NCI-H1436 (cell line): ENCODE data around the gene ALOX5.
"Not testable (repeated sequence)": the region's sequence is repeated elsewhere in the genome, so short reads cannot be mapped to it uniquely, and the experiment has no call there.

Experiments used
- DNase-seq: peaks from one replicate; lab custom pipeline; 2025; lab: John Stamatoyannopoulos, UW

The ALOX5 gene

GRCh38 chr10:45374350-45375052, 485 bp downstream of the ALOX5 start:
- DNase-seq: no peak

- DNase-seq: no peak
Observed at GRCh38 chr10:45375101-45375500, 1.1 kb downstream of the ALOX5 start.

GRCh38 chr10:45375716-45376231, 1.8 kb downstream of the ALOX5 start:
- no peak for DNase-seq

- no peak for DNase-seq
Observed at GRCh38 chr10:45376371-45376801, 2.4 kb downstream of the ALOX5 start.

- DNase-seq: no peak
Observed at GRCh38 chr10:45377321-45377720, 3.3 kb downstream of the ALOX5 start.

- DNase-seq: no peak
Observed at GRCh38 chr10:45377858-45378257, 3.8 kb downstream of the ALOX5 start.

GRCh38 chr10:45378914-45379726, 5.1 kb downstream of the ALOX5 start:
- DNase-seq: no peak

GRCh38 chr10:45379891-45380540, 6.0 kb downstream of the ALOX5 start:
- no peak for DNase-seq

- no peak for DNase-seq
Observed at GRCh38 chr10:45380903-45381620, 7.0 kb downstream of the ALOX5 start.

- DNase-seq: no peak
Observed at GRCh38 chr10:45382591-45382990, 8.6 kb downstream of the ALOX5 start.

- DNase-seq: no peak
Observed at GRCh38 chr10:45383682-45384330, 9.8 kb downstream of the ALOX5 start.

- no peak for DNase-seq
Observed at GRCh38 chr10:45386657-45387056, 12.6 kb downstream of the ALOX5 start.

GRCh38 chr10:45387096-45387893, 13.3 kb downstream of the ALOX5 start:
- no peak for DNase-seq

- not testable (repeated sequence) for DNase-seq
Observed at GRCh38 chr10:45389671-45390070, 15.7 kb downstream of the ALOX5 start.

GRCh38 chr10:45391636-45392035, 17.6 kb downstream of the ALOX5 start:
- not testable (repeated sequence) for DNase-seq

- no peak for DNase-seq
Observed at GRCh38 chr10:45395554-45395953, 21.5 kb downstream of the ALOX5 start.

GRCh38 chr10:45398595-45398994, 24.6 kb downstream of the ALOX5 start:
- no peak for DNase-seq

- DNase-seq: no peak
Observed at GRCh38 chr10:45399113-45399512, 25.1 kb downstream of the ALOX5 start.

- DNase-seq: no peak
Observed at GRCh38 chr10:45403151-45403550, 29.1 kb downstream of the ALOX5 start.

GRCh38 chr10:45404087-45404769, 30.2 kb downstream of the ALOX5 start:
- no peak for DNase-seq
